HG03469 (cell line): ENCODE measurements around the gene OR10A7.
"Not testable (repeated sequence)": the region's sequence is repeated elsewhere in the genome, so short reads cannot be mapped to it uniquely, and the experiment has no call there.

ENCODE experiments used
- ATAC-seq: cut with Tn5 transposase; IDR thresholded peaks from one replicate; pipeline ENCODE4 v1.9.1; 2021; ENCODE audit warnings: mild to moderate bottlenecking, moderate library complexity, moderate number of reproducible peaks; ENCODE audit not compliant: unreplicated experiment

Gene OR10A7, protein sequence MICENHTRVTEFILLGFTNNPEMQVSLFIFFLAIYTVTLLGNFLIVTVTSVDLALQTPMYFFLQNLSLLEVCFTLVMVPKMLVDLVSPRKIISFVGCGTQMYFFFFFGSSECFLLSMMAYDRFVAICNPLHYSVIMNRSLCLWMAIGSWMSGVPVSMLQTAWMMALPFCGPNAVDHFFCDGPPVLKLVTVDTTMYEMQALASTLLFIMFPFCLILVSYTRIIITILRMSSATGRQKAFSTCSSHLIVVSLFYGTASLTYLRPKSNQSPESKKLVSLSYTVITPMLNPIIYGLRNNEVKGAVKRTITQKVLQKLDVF

GRCh38 chr12:55220725-55221124 lies at the start of gene OR10A7:
OR10A7 (plus strand) TSS chr12:55221025; CDS start chr12:55221025, 0 bp downstream.
- no peak for ATAC-seq

GRCh38 chr12:55171445-55171844 lies 49.4 kb upstream of the OR10A7 start:
- ATAC-seq = no peak

DNA sequence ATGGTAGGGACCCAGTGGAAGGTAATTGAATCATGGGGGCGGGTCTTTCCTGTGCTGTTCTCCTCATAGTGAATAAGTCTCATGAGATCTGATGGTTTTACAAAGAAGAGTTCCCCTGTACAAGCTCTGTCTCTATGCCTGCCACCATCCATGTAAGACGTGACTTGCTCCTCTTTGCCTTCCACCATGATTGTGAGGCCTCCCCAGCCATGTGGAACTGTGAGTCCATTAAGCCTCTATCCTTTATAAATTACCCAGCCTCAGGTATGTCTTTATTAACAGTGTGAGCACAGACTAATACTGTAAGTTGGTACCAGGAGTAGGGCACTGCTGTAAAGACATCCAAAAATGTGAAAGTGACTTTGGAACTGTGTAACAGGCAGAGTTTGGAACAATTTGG lies 49.0 kb upstream of the OR10A7 start:
- not testable (repeated sequence) for ATAC-seq

DNA sequence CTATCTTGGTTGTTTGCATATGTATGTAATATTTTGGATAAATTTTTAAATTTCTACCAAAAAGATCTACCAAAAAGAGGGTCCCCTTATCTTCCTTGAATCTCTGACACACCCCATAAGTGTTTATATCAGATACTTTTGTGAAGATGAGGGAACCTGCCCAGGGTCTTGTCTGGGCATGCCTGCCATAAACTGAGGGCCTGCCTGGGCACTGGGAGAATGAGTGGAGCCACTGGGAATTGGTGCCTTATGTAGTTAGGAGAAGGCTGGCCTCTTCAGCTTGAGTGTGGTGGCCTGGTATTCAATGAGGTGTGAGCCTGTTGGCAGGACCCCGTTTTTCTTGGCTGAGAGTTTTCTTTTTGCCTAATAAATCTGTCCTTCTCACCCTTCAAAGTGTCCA lies 48.1 kb upstream of the OR10A7 start:
- ATAC-seq = no peak

GRCh38 chr12:55173456-55173855 lies 47.4 kb upstream of the OR10A7 start:
- ATAC-seq = no peak

- ATAC-seq = no peak
Observed at GRCh38 chr12:55188573-55188972, 32.3 kb upstream of the OR10A7 start.

DNA sequence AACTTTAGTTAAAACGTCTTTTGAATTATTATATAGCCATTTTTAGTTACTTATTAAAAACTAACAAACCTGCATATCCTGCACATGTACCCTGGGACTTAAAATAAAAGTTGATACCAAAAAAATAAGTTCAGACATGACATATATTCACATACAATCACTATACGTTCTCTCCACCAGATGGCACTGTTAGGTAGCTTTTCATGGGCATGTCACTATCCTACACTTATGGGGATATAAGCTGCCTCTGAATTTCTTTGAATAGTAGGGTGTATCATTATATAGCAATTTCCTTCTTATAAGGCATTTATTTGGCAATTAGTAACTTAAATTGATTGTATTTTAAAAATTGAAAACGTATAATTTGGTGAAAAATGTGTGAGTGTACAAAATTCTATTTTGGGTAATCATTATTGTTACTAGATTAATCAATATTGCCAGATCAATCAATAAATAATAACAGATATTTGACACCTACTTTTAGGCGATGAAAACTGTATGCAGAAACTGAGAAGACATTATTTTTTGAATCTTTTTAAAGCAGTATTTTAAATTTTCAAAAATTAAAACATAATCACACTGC lies 31.8 kb upstream of the OR10A7 start:
- ATAC-seq = peak; percentile 85

DNA sequence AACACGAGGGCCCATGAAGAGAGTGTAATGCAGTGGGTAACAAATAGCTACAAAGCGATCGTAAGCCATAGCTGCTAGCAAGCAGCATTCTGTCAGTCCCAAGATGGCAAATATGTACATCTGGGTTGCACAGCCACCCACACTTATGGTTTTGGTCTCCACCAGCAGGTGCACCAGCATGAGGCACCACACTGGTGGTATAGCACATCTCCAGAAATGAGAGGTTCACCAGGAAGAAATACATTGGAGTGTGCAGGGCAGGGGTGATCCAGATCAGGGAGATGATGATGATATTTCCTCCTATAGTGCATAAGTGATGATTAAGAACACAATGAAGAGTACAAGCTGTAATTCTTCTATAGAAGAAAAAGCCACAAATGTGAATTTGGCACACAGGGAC lies 26.4 kb upstream of the OR10A7 start:
- ATAC-seq = no peak

- no peak for ATAC-seq
Observed at GRCh38 chr12:55226523-55226922, 5.7 kb downstream of the OR10A7 start.

- ATAC-seq = no peak
Observed at GRCh38 chr12:55227643-55228042, 6.8 kb downstream of the OR10A7 start.

- ATAC-seq = no peak
Observed at GRCh38 chr12:55244309-55244708, 23.5 kb downstream of the OR10A7 start, which contains the start of gene OR6C74. OR6C74 (plus strand) TSS chr12:55244609; CDS start chr12:55247288, 2,679 bp downstream.

DNA sequence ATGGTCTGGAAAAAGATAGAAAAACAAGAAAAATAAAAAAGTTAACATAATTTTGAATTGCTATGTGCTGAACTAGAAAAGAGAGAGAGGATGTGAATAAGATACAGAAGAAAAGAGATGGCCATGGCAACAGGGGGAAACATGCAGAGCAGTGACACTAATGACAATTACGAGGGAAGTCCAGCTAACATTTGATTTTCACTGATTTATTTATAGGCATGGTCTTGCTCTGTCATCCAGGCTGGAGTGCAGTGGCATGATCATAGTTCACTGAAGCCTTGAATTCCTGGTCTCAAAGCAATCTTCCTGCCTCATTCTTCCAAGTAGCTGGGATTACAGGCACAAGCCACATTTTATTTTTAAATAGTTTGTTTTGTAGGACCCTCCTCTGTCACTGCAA lies 25.3 kb downstream of the OR10A7 start:
- no peak for ATAC-seq

GRCh38 chr12:55250944-55251343 lies 30.1 kb downstream of the OR10A7 start:
- ATAC-seq = no peak

DNA sequence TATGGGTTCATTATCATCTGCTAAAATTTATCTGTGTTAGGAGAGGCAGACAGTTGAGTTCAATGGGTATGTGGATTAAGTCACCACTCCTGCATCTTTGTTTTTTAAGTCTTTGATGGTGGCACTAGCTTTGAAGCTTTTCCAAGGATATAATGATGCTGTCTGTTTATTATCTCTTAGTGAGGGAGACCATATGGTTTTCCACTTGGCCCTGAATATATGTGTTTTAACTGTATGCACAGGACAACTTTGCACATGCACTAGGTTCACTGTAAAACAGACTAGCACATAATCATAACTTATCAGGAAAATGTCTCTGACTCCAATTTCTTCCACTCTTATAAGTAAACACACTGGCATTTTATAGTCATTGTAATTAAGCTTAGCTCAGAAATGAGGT lies 32.5 kb downstream of the OR10A7 start:
- ATAC-seq = no peak

DNA sequence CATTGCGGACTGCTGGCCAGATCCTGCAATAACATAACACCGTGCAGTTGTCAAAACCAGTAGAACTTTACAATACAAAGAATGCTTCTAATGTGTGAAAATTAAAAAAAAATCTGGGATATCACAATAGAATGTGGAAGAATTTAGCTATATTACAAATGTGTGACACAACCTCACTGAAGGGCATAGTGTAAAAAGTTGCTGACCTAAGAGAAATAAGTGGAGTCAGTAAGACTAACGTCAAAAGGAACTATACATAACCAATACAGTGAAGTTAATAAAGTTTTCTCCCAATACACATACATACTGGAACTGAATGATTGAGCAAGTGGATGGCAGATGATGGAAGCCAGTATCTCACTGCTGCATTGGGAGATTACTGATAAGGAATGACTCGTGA lies 36.0 kb downstream of the OR10A7 start:
- ATAC-seq = no peak

GRCh38 chr12:55258303-55258702 lies 37.5 kb downstream of the OR10A7 start:
- ATAC-seq = no peak
